MV-4-11 (cell line): ENCODE data around the gene INPP1.

Source experiments
- DNase-seq: peaks from one replicate; lab custom pipeline; 2025; lab: John Stamatoyannopoulos, UW

INPP1 gene

GRCh38 chr2:190408538-190409271, 65.3 kb downstream of the INPP1 start:
- DNase-seq = peak; percentile 8

- no peak for DNase-seq
Measured at GRCh38 chr2:190409616-190410015, 66.2 kb downstream of the INPP1 start.

- DNase-seq = peak; percentile 55
Measured at GRCh38 chr2:190410166-190410565, 66.8 kb downstream of the INPP1 start.

GRCh38 chr2:190412966-190413365, 69.6 kb downstream of the INPP1 start:
- DNase-seq = no peak

- DNase-seq = peak; percentile 45
Measured at GRCh38 chr2:190413421-190413820, 70.0 kb downstream of the INPP1 start.

- DNase-seq = no peak
Measured at GRCh38 chr2:190415251-190415650, 71.9 kb downstream of the INPP1 start.

GRCh38 chr2:190415794-190416775, 72.7 kb downstream of the INPP1 start:
- DNase-seq = no peak

- no peak for DNase-seq
Measured at GRCh38 chr2:190417045-190417842, 73.9 kb downstream of the INPP1 start.

- peak; percentile 18 for DNase-seq
Measured at GRCh38 chr2:190418727-190419126, 75.3 kb downstream of the INPP1 start.

- DNase-seq = no peak
Measured at GRCh38 chr2:190420801-190421200, 77.4 kb downstream of the INPP1 start.
